ENCODE data around the gene CTDSP2. TPM values are rescaled to one million over a fixed set of nuclear protein-coding genes. Genes with fewer than 3 reads are reported as not detected.

Gene CTDSP2
- total RNA-seq, 1 experiment from 2014 or later = 82.7 TPM

GRCh38 chr12:57892232-57892972, 45.9 kb upstream of the CTDSP2 start (continued):
- TF ChIP-seq YY1 (IDR thresholded peaks at IDR 0.05; ENCODE audit: extremely low read depth, insufficient replicate concordance, low read depth, low read length) = no peak

- no peak for DNase-seq (ENCODE audit: low read depth, low spot score)
- ChIA-PET CTCF (no interaction called here), POLR2A (no interaction called here), RAD21 (ENCODE audit: low non-redundant PET in 1 of 2, low total read pairs in 2 of 2, uncharacterized antibody in 2 of 2, unreplicated experiment in 2 of 2) (no interaction called here)
- no peaks in the 10 kb centered on the region for H3K79me2 ChIP-seq (ENCODE audit: insufficient read depth, low read length)
- no peaks in the 10 kb centered on the region for H4K20me1 ChIP-seq (ENCODE audit: insufficient read depth)
- H3K4me3 ChIP-seq (replicated peaks in 1 of 2; ENCODE audit: low read depth in 1 of 2, low read length in 2 of 2) = no peak overlapping the region
- no TSS peak for BruUV-seq (replicated peaks)
- no peaks in the 10 kb centered on the region for H3K9me2 ChIP-seq (ENCODE audit: insufficient read depth)
- no peak for TF ChIP-seq EGR1 (IDR thresholded peaks at IDR 0.05; ENCODE audit: low read depth)
- no peak for TF ChIP-seq ZFX (IDR thresholded peaks at IDR 0.05)
- no peak for TF ChIP-seq ZNF274 (IDR thresholded peaks at IDR 0.05; ENCODE audit: low read depth, low read length)
- TF ChIP-seq ZBTB33 (IDR thresholded peaks at IDR 0.05; ENCODE audit: extremely low read depth, insufficient replicate concordance, low read length) = no peak
- TF ChIP-seq EZH2phosphoT487 (IDR thresholded peaks at IDR 0.05; ENCODE audit: borderline replicate concordance) = no peak
- TF ChIP-seq CBX3 (IDR thresholded peaks at IDR 0.05; ENCODE audit: low read depth) = no peak
- no peak for TF ChIP-seq CTCF (IDR thresholded peaks at IDR 0.05 in 2 of 3, conservative IDR thresholded peaks at IDR 0.05 in 1 of 3; ENCODE audit: borderline replicate concordance in 1 of 3, insufficient read depth in 1 of 3, low read depth in 2 of 3, low read length in 2 of 3)
- TF ChIP-seq POLR2A (IDR thresholded peaks at IDR 0.05; ENCODE audit: borderline replicate concordance, extremely low read depth, insufficient read depth, insufficient read length) = no peak
- no peak for TF ChIP-seq SRF (IDR thresholded peaks at IDR 0.05; ENCODE audit: low read depth)
- TF ChIP-seq YY1 (IDR thresholded peaks at IDR 0.05; ENCODE audit: extremely low read depth, insufficient replicate concordance, low read depth, low read length) = no peak
- TF ChIP-seq POLR2AphosphoS5 (IDR thresholded peaks at IDR 0.05; ENCODE audit: low read depth, low read length) = no peak
- no peak for TF ChIP-seq ELF1 (IDR thresholded peaks at IDR 0.05; ENCODE audit: borderline replicate concordance, low read depth)
- no peak for TF ChIP-seq EZH2 (IDR thresholded peaks at IDR 0.05)
- TF ChIP-seq MAX (IDR thresholded peaks at IDR 0.05) = no peak
- no peak for TF ChIP-seq RAD21 (IDR thresholded peaks at IDR 0.05; ENCODE audit: low read depth)
- no peaks in the 10 kb centered on the region for H3K9me3 ChIP-seq (ENCODE audit: control insufficient read depth in 1 of 2, insufficient read depth in 1 of 2, low read depth in 1 of 2, low read length in 2 of 2)
- H2AFZ ChIP-seq (ENCODE audit: low read depth, low read length, poor library complexity, severe bottlenecking) = no peak overlapping the region
- H3K9ac ChIP-seq (ENCODE audit: low read length) = no peak overlapping the region
- ATAC-seq = no peak
- H3K4me1 ChIP-seq (ENCODE audit: control insufficient read depth in 1 of 2, insufficient read depth in 2 of 2, low read length in 2 of 2) = peaks cover 3 to 26% of the 10 kb centered on the region in 2 experiments; a peak in 3 of 4 replicates
- H3K4me2 ChIP-seq (ENCODE audit: low read length) = no peak overlapping the region
- no peaks in the 10 kb centered on the region for H3K36me3 ChIP-seq (ENCODE audit: control insufficient read depth in 1 of 2, insufficient read depth in 2 of 2, low read length in 2 of 2)
- intact Hi-C loops (cut with micrococcal nuclease) = no loop called here
- H3K27ac ChIP-seq (ENCODE audit: low read depth, low read length) = no peak overlapping the region
- H3K27me3 ChIP-seq (ENCODE audit: insufficient read depth, low read length) = no peaks in the 10 kb centered on the region
Measured at GRCh38 chr12:57891542-57892228, 45.2 kb upstream of the CTDSP2 start.

All from HCT116 (cell line).